Measurements from ENCODE around the gene GALNT18. TPM values are rescaled to one million over a fixed set of nuclear protein-coding genes. Genes with fewer than 3 reads are reported as not detected.

GALNT18 gene
- total RNA-seq, 1 donor from 2014 or later: 20.0 TPM

DNA sequence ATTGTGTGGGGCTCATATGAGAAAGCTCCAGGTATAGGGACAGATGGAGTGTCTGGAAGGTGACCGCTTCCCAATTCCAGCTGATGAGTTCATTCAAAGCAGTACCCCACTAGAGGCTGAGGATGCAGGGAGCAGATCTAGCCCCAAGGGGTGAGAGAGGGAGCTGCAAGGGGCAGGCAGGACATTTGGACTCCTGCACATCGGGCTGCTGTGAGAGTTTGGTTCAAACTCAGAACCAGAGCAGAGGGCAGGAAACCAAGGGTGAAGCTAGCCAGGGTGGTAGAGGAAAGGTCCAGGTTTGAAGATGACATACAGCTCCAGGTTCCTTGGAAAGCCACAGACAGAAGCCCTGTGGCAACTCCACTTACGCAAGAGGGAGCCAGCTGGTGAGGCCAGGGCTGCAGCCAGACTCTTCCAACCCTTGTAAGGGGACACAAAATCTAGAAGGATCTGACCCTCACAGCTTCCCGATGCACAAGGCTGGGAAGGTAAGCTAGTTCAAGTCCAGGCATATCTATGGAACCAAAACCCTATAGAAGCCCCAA is 270.7 kb downstream of the GALNT18 start:
- DNase-seq (ENCODE audit: low spot score): no peak

DNA sequence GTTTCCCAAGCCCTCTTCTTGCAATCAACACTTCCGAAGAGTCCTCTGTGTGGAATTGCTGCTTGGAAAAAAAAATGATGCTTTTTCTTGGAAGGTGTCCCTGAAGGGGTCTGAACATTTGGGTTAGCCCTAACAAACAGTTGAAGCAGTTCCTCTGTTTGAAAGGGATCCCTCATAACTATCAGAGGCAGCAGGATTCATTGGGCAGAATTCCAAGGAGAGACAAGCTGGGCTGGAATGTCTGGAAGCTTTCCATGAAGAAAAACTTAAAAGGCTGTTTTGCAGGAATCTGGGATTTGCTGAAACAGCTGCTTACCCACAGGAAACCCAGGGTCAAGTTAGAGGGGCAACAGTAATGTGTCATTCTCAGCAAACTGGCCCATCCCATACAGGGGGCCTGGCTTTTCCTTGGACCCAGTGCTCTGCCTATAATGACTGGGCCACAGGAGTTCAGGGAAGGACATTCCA is 271.9 kb downstream of the GALNT18 start:
- peak; percentile 46 for DNase-seq (ENCODE audit: low spot score)

DNA sequence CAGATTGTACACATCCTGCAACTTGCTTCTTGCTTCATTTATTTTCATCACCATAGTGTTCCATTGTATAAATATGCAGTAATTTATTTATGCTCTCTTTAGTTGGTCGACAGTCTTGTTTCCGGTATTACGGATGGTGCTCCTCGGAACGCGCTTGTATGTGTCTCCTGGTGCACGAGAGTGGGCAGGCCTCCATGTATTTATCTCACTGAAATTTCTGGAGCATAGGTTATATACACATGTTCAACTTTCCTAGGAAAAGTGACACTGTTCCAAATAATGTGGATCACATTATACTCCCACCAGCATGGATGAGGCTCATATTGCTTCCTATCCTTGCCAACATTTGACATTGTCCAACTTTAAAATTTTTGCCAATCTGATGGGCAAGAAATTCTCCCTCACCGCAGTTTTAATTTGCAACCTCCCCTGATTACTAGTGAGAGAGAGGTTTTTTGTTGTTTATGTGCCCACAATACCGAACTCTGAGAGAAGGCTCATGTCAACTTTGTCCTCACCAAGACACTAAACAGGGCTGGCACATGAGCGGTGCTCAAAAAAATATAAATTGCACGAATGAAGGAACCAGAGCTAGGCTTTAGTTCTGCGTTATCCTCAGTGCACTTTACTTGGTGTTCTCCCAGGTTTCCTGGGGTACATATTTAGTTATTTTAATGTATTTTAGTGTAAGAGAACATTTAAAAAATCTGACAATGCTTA is 272.5 kb downstream of the GALNT18 start:
- DNase-seq (ENCODE audit: low spot score): no peak

DNA sequence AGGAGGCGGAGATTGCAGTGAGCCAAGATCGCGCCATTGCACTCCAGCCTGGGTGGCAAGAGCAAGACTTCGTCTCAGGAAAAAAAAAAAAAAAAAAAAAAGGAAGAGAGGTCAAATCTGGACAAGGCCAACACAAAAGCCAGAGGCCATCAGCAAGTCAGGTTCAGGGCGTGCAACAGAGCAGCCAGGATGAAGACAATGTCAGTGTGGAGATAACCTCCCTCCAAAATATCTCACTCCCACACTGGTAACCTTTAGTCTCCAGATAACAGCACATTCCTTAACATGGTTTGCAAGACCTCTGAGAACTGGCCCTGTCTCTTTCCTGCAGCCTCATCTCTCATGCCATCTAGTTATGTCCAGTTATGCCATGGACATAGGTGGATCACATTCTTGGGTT is 273.5 kb downstream of the GALNT18 start:
- no peak for DNase-seq (ENCODE audit: low spot score)

DNA sequence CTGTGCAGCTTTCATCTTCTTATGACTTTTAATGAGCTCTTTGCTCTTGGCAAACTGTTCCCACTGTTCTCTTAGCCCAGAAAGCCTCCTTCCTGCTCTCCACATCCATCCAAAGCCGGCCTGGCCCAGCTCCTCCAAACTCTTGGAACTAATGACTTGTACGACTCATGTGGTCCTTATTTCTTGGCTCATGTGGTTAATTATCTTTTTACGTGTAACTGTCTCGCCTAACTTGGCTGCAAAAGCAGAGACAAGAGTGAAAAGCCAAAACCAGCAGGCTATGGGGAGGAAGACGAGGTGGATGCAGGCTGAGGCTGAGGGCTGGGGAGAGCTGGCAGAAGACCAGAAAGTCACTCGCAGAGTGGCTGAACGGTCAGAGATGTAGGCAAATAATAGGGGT is 274.2 kb downstream of the GALNT18 start:
- no peak for DNase-seq (ENCODE audit: low spot score)

DNA sequence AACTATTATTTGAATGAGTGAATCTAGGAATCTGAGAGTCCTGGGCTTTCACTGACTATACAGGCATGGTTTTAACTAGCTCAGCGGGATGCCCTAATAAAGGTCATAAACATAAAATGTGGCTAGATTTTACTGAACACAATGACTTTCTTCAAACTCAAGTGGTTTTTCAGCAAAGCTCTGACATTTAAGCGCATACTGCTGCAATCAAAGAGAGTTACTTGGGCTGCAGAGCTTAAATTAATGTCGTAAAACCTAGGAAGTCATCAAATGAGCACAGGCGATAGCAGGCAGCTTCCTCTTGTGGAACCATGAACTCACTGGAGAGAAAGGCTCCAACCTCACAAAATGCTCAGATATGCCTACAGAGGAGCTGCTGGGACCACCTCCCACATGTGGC is 275.5 kb downstream of the GALNT18 start:
- DNase-seq (ENCODE audit: low spot score): no peak

DNA sequence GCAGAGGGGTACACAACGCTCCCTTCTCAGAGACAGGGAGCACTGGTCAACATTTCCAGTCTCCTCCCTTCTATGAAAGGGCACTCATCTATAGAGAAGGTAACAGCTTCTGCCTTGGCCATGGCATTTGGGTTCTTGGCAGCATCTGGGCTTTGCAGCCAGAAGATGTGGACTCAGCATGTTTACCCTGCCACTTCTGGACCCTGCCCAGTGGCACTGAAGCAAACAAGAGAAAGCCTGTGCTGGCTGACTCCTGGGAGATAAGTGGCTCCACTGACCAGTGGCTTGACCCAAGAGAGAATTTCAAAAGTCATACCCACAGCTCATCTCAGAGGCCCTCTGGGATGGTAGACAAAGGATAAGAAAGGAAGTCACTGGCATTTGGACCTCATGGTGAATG is 276.7 kb downstream of the GALNT18 start:
- DNase-seq (ENCODE audit: low spot score): no peak

DNA sequence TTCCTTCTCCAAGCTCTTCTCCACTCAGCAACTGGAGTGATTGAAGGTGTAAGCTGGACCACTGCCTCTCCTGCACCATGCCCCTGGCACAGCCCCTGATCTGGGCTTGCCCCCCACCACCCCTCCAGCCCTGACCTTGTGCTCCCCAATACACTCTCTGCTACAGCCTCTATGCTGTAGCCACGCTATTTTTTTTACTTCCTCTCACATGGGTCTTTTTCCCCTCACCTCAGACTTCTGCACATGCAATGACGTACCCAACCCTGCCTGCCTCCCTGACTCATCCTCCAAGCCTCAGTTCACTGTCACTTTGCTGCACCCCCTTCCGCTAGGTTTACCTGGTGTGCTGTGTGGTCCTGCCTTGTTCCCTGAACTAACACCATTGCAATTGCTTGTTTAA is 277.8 kb downstream of the GALNT18 start:
- no peak for DNase-seq (ENCODE audit: low spot score)

DNA sequence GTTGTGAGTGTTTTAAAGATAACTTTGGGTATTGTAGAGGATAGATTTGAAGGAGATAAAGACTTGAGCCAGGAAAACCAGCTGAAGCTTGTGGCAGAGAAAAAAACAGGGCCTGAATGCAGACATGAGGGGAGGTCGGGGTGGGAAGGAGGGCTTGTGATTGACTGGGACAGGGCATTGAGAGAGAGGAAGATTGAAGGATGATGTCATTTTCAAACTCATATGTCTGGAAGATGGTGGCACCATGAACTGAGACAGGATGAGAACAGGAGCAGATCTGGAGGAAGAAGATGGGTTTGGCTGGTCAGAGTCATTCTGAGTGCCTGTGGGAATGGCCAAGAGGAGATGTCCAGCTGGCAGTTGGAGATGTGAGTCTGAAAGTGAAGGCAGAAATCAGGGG is 283.5 kb downstream of the GALNT18 start:
- DNase-seq (ENCODE audit: low spot score): no peak

DNA sequence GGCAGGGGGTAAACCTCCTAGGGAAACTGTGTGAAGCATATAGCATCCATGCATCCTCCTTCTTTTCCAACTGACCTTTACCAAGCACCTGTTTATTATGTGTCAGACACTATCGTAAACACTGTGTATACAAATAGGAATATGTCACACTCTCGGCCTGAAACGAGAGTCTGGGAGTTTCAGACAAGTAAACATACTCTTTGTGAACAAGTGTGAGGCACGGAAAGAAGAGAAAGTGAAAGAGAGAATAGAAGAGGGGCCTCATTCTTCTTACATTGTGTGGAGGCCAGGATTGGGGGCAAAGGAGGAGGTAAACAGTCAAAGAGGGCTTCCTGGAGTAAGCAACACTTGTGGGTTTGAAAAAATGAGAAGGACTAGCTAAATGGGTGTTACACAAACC is 285.1 kb downstream of the GALNT18 start:
- DNase-seq (ENCODE audit: low spot score): no peak

DNA sequence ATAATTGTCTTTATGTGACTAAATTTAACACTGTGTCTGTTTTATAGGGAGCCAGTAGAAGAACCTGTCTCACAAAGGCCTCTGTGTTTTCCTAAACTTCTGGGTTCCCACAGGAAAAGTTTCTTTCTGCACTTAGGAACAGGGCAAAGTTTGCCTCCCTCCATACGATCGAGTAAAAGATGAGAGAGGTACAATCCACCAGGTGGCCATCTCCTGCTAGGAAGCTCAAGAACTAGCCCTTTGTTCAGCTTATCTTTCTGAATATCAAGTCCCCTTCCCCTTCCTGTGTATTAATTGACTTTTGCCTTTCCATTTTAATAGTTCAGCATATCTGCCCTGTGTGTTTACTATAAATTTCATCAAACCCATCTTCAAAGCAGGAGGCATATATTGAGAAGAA is 286.8 kb downstream of the GALNT18 start:
- DNase-seq (ENCODE audit: low spot score): no peak

DNA sequence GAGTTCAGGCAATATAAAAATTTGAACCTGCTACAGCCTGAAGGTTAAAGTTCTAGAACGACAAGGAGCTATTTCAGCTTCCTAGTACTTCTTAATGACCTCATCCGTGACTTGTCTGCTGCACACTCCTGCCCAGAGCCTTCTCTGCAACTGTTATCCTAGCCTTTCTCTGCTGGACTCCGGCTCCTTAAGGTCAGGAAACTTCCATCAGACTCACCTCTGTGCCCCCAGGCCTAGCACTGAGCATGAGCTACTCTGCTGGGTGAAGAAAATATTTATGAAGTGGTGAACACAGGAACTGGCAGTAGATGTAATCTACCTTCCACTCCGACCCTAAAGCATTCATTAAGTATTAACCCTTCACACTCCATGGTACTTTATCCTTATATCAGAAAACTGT is 287.2 kb downstream of the GALNT18 start:
- no peak for DNase-seq (ENCODE audit: low spot score)

DNA sequence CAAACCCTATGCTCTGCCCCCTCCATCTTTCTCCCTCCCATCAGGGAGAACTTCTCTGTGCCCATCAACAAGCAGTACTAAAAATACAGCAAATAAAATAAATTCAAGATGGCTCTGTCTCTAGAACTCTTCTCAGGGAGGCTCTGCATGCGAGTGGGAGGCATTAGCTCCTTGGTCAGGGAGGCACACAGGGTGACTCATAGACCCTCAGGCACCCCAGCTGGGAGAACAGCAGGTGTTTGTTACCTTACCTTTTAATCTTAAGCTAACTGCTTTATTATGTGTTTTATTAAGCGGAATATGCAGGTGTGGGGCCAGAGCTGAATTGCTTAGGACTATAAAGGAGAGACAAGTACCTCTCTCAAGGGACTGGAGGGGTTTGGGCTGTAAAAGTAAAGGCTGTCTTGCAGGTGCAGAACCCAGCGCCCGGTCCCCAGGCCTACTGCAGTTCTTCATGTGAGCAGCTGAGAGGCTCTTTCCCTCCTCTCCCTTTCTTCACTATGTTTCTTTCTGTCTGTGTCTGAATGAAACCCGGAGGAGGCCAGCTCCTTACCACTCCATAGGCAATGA is 289.6 kb downstream of the GALNT18 start:
- no peak for DNase-seq (ENCODE audit: low spot score)

DNA sequence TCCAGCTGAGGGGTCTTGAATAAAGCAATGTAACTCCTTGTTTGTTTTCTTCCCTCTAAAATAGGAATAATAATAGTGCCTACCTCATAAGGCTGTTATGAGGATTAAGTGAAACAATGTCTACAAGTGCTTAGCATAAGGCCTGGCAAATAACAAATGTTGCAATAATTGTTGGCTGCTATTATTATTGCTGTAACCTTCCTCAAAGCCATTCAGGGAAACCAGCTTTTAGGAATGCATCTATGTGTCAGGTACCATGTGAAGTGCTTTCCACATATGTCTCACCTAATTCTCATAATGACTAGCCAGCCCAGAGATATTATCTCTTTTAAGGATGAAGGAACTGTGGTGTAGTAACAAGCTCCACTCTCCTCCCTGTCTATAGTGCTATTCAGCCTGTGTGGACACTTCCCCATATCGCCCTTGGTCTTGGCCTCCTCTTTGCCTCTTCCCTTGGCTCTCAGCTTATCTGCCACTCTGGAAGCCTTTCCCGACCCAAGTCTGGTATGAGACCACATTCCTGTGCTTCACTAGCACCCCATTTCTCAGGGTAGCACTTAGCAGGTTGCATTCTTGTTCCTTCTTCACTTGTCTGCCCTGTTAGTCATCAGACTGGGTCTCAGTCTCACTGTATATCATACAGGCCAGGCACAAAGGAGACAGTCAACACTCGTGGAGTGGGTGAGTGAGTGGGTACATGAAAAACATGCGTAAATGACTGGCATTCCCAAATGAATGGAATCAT is 292.6 kb downstream of the GALNT18 start:
- DNase-seq (ENCODE audit: low spot score): no peak

DNA sequence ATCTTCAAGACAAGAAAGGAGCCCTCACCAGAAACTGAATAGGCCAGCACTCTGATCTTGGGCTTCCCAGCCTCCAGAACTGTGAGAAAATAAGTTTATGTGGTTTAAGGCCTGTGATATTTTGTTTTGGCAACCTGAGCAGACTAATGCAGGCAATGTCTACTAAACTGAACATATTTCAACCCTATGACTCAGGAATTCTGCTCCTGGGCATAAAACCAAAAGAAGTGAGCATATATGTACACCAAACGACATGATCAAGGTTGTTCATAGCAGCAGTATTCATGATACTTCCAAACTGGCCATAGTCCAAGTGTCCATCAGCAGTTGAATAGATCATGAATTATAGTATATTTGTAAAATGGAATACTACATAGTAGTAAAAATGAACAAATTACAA is 297.7 kb downstream of the GALNT18 start:
- DNase-seq (ENCODE audit: low spot score): no peak

DNA sequence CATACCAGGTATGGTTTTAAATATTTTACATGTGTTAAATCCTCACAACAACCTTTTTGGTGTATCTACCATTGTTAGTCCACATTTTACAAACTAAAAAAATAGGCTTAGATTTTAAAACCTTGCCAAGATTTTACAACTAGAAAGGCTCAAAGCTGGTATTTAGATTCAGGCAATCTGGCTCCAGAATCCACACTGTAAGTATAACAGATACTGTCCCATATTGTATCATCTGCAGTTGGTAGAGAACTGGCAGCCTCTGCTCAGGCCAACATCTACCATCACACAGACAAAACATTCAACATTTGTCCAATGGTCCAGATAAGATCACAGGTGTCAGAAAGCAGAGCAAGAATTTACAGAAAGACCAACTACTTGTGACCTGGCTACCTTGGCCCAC is 299.7 kb downstream of the GALNT18 start:
- no peak for DNase-seq (ENCODE audit: low spot score)

DNA sequence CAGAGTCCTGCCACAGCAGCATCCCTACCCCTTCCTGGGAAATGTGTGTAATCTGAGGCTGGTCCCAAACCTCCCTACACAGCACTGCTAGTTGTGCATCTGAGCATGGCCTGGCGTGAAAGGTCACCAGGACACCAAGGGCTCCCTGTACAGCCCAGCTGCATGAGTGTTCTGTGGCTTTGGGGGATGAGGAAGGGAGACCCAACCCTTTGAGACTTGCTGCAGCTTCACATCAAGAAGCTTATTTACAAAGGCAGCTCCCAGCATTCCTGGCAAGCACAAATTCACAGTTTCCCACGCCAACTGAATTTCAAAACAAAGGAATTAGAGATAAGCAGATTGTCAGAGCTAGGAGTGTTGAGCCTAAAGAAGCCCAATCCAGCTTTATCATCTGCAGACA is 301.0 kb downstream of the GALNT18 start:
- DNase-seq (ENCODE audit: low spot score): no peak

DNA sequence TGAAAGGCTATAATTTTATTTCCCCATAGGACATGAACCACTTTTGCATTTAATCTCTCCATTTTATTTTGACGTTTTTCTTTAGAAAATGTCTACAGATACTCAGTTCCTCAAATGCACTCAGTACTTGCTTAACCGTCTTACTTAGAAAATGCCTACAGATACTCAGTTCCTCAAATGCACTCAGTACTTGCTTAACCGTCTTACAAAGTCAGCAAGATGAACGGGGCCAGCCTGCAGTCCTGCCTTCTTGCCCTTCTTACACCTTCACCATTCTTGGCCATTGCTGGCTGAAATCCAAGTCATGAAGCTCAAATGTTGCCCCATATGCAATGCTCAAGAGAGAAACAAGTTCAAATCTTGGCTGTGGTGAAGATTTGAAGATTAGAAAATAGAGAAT is 302.8 kb downstream of the GALNT18 start:
- DNase-seq (ENCODE audit: low spot score): no peak

DNA sequence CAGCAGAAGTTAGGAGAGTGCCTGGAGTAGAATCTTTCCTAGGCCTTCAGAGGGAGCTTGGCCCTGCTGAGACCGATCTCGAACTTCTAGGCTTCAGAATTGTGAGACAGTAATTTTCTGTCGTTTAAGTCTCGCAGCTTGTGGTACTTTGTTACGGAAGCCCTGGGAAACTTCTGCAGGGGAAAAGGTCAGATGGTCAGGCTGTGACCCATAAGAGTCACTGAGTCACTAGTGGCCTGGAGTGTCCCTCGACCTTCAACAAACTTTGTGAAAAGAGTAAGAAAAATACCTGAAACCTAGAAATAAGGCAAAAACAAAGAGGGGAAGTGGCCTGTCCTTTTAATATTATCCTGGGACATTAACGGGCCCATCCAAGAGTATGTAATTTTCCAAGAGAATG is 303.3 kb downstream of the GALNT18 start:
- DNase-seq (ENCODE audit: low spot score): no peak

DNA sequence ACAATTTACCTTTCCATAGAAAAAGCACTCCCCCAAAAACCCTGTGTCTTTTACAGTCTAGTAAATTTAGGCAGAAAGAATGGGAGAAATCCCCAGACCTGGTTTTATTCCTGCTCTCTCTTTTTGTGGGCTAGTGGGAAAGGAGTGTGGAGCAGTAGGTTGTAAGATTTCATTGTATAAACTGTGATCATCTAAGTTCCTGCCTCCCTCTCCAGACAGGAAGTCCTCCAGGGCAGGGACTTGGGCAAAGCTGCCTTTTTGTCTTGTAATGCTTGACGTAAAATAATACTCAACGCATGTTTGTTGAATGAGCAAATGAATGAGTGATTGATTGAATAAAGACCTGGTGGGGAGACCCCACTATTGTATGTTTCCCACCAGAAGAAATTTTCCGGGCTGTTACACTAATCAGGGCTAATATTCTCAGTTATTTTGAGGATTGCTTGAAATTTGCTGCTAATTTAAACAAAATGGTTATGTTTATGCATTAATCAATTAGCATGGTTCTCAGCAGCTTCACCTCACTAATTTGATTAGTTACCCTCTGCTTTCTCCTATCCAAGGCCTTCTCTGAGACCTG is 305.1 kb downstream of the GALNT18 start:
- no peak for DNase-seq (ENCODE audit: low spot score)

DNA sequence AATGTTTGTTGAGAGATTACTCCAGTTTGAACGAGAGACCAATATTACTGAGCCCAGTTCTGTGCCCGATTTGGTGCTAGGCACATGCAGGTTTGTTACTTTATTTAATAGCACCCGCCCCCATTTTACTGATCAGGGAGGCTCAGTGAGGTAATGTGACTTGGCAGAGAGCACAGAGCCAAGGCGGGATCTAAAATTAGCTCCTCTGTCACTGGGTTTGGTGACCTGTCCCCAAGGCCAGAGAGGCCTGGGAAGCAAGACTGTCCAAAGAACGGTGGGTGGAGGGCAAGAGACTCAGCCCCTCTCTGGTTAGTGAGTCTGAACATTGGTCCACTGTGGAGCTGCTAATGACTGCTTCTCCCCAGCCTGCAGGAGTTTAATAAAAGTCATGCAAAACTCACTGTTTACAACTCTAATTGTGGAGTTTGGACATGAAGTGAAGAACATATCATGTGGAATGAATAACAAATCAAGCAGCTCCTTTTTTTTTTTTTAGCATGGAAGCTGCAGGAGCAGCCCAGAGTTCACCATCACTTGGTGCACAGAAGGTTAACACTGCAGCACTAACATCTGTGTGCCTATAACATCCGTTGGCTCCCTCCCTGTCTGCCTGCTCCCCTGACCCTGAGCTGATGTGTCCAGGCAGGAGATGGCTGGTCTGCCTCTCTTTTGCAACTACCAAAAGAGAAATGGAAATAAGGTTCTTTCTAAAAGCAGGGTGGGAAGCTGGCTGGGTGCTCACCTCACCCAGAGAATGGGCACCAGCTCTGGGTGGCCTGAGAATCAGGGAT is 307.7 kb downstream of the GALNT18 start:
- no peak for DNase-seq (ENCODE audit: low spot score)

DNA sequence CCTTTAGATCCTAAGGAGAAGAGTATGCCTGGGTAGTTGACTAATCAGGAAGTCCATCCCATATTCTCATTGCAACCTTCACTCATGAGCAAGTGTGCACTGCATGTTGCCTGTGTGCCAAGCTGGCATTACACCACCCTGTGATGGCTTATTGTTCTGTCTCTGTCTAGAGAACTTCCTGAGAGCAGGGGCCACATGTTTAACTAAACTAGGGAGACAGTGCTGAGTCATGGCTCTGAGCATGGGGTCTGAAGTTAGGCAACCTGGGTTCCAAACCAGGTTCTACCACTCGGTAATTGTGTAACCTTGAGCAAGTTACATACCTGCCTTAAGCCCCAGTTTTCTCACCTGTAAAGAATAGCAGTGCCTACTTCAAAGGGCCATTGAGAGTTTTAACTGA is 308.4 kb downstream of the GALNT18 start:
- peak; percentile 34 for DNase-seq (ENCODE audit: low spot score)
